Left renal cortex interstitium (tissue), 4 donors: ENCODE data around the gene NRK. TPM values are rescaled to one million over a fixed set of nuclear protein-coding genes. Genes with fewer than 3 reads are reported as not detected.
A peak's percentile ranks its signal among the peaks of the same experiment; 100 is the strongest.
"Not testable (repeated sequence)": the region's sequence is repeated elsewhere in the genome, so short reads cannot be mapped to it uniquely, and the experiment has no call there.

Source experiments
- DNase-seq, 4 donors: peaks; one replicate each; pipeline ENCODE4 v3.0.0-alpha.2; 2013; ENCODE audit warnings: low read depth in 4 of 4, low spot score in 2 of 4, missing footprints in 1 of 4
- polyA plus RNA-seq, 4 donors: library from polyadenylated mRNA; unstranded; fragments of 120-200 nt; gene quantifications; one replicate each; pipeline ENCODE4 v1.2.1, GENCODE V29; 2013; ENCODE audit not compliant: insufficient read length in 4 of 4

NRK gene
- polyA plus RNA-seq, 4 donors: 13.0 to 17.5 (median 14.2) TPM

DNA sequence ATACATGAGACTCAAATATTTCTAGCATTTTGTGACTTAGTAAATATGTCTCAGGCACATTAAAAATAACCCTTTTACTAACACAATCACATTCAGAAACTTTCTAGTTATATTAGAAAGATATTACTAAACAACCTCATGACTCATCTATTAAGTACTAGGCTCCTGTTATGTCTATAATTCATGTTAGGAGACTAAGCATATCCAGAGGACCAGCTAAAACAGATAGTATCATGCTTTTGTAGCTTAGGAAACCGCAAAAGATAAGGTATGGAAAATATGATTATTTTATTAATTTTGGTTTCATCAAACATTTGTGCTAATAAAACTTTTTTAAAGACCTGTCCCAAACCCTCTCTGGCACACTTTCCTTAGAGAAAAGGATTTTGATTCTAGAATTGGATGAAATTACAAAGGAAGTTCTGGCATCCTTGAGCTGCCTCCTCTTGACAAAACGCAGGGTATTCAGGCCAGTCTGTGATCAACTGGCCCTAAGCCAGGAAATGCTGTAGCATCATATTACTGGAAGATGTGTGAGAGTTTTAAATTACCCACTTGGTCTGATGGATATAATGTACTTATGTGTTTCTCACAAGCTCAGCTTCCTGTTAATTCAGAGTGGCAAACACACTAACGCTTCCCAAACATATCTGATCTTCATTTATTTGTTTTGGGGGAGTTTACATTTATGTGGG, 60.4 kb downstream of the NRK start:
- peak in 2 of 4 donors; percentile 1 to 3 for DNase-seq

DNA sequence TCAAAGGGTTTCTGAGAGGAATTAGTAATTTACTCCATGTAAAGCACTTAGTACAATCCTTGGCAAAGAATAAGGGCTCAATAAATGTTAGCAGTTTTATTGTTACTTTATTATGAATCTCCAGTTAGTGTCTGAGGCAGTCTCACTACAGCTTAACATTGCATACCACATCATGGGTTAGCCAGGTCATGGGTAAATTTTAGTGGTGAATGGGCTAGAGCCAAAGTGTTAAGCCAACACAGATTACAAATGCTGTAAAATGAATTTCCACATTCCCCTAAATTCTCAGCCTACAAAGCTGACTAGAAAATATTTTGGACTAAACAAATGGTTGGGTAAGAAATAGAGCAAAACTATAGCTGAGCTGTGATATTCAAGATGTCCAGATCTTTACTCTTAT, 72.4 kb downstream of the NRK start:
- DNase-seq: no peak

DNA sequence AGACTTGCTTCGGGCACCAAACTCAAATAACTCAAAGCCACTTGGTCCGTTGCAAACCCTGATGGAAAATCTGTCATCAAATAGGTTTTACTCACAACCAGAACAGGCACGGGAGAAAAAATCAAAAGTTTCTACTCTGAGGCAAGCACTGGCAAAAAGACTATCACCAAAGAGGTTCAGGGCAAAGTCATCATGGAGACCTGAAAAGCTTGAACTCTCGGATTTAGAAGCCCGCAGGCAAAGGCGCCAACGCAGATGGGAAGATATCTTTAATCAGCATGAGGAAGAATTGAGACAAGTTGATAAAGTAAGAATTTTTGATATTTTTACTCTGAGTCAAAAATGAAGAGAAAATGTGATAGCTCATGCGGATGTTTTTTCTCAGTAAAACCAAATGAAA, 87.2 kb downstream of the NRK start:
- DNase-seq: no peak

DNA sequence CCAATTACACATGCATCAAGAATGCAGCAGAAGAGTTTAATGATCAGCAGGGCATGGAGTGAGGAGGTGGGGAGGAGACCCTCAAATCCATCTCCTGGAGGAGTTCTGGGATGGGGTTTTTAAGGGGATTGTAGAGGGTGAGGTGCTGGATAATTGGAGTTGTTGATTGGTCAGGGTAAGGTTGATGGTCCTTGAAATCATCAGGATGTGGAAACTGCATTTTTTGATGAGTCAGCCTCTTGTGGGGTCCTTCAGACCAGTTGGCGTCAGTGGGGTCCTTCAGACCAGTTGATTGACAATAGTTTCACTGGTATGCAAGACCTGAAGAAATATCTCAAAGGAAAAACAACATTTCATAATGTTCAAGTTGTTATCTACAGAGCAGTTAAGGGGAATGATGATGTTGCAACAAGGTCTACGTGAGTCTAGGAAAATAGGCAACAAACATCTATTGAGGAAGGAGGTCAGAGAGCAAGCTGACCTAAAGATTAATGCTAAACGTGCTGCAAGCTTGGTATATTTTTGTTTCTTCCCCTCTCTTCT, 88.3 kb downstream of the NRK start:
- DNase-seq: no peak

DNA sequence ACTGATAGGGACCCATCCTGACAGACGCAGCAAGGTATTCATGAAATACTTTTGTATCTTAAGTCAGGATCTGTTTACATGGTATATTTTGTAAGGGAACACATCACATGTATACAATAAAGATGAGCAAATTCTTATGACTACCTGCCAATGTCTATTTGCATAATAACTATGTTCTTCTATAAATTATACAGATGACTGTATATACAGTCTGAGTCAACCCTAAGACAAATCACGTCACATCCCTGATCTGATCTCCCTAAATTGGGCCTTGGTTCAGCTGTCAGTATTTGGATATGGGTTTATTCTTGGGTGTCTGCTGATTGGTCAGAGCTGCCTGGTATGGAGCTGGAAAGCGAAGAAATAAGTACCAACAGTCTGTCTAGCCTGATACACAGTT, 122.9 kb downstream of the NRK start:
- no peak for DNase-seq

DNA sequence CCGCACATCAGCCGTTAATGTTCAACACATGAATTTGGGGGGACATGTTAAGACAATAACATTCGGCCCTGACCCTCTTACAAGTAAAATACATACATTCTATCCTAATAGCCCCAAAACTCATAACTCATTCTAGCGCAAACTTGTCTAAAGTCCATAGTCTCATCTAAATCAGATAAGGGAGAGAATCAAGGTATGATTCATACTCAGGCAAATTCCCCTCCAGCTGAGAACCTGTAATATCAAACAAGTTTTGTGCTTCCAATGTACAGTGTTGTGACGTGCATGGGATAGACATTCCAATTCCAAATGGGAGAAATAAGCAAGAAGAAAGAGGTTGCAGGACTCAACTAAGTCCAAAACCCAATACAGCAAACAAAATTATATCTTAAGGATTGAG, 147.1 kb downstream of the NRK start:
- no peak for DNase-seq

DNA sequence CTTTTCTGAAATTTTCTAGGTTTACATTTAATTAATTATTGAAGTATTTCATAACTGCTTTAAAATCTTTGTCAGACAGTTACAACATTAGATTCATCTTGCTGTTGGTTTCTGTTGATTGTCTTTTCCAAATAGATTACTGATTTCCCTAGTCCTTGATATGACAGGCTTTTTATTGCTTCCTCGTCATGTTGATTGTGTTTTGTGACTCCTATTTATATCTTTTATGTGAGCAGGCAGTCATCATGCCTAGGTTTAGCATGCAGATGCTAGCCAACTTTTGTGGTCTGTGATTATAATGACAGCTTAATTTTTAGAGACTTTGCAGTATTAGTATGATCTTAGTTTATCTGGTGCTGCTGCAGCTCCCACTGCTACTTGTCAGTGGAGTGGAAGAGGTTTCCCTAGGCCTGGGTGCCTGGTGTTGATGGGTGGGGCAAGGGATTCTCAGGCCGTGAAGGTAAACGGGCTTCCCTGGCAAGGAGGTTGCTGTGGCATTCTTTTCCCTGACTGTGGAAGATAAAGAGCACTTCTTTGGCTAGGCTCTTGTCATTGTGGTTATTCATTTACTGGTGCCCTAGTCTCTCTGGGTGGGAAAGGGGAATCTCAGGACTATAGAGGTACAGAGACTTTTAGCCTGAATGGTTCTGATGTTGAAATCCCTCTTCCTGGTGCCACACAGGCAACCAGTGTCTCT, 150.5 kb downstream of the NRK start:
- DNase-seq: no peak

DNA sequence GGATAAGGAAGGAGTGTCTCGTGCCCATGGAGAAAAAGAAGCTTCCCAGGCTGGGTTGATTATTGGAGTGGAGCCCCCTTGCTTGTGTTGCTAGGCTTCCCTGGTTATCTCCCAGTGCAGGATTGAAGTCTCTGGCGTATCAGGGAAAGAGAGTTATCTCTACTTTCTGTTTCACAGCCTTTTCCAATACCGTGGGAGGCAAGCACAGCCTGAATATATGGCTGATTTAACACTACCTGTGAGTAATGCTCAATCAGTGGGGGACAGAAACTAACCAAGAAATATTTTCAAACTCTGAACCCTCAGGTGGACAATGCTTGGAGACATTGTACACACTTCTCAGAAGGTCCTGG, 151.0 kb downstream of the NRK start:
- DNase-seq: no peak

DNA sequence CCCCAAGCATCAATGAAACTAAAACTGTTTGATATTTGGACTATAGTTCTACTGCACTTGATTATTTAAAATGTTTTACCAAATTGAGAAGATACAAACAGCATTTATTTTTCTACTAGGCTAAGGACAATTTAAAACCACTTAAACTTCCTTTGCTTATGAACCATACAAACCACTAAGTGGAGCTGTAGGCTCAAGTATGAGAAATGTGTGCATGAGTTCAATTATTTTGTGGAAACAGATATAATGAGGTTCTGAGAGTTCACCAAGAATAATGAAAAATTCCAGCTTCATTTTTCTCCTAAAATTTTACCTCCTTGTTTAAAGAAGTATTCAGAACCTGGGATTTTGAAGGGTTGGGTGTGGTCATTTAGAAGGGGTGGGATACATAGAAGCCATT, 153.0 kb downstream of the NRK start:
- no peak for DNase-seq

DNA sequence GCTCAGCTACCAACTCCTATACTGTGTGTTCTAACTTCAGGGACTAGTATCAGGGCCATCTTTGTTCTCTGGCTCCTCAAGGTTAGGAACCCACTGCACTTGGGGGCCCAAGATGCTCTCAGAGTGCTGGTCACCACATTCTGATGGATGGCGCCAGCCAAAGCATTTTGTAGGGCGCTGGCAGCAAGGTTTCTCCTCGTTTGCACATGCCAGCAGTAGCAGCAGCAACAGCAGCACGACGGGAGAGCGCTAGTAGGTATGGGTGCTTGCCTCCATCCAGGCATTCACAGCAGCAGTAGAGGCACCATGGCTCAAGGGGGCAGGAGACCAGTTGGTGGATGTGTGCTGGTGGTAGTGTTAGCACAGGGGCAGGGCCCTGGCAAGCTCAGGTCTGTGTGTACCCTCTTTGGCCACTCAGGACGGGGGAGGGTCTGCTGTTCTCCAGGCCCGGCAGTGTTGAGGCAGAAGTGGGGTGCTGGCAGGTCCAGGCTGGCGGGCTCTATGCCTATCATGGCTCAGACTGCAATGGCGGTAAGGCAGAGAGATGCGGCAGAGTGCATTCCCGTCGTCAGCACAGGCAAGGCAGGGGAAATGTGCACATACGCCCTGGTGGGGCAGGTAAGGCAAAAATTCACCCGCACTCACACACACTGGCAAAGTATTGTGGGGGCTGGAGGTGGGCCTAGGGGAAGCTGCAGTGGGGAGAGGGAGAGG, 159.6 kb downstream of the NRK start:
- DNase-seq: no peak

DNA sequence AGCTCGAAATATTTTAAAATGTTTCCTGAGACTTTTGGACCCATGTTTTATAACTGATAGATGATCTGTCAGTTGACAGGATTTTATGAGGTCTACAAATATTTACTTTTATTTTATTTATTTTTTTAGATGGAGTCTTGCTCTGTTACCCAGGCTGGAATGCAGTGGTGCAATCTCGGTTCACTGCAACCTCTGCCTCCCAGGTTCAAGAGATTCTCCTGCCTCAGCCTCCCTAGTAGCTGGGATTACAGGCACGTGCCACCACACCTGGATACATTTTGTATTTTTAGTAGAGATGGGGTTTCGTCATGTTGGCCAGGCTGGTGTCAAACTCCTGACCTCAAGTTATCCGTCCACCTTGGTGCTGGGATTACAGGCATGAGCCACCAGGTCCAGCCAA, 166.1 kb downstream of the NRK start:
- DNase-seq: not testable (repeated sequence)

DNA sequence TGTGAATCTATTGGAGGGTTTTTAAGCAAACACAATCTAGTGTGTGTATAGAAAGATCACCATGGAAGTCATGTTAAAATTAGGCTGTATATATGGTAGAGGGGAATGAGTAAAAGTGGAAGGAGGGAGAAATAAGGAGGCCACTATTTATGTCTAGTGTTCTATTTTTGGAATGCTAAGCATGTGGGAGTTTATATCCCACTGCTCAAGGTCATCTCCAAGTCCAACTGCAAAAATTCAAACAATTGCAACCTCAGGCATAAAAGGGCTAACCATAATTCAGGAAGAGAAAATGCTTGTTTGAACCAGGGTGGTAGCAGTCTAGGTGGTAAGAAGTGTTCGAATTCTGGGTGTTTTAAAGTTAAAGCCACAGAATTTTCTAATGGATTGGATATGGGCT, 177.0 kb downstream of the NRK start:
- DNase-seq: no peak

DNA sequence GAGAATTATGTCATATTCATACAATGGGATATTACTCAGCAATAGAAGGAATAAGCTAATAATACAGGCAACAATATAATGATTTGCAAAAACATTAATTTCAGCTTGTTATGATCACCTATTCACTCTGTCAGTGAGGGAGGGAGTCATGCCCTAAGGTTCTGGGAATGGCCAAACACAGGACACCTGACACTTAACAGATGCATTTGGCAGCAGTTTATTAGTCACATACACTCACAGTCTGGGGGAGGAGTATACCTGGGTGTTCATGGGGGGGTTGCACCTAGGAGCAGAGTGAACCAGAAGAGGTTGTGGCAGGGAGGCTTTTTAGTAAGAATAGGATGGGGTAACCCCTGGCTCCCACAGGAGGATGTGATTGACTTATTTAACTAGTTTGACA, 177.9 kb downstream of the NRK start:
- no peak for DNase-seq

DNA sequence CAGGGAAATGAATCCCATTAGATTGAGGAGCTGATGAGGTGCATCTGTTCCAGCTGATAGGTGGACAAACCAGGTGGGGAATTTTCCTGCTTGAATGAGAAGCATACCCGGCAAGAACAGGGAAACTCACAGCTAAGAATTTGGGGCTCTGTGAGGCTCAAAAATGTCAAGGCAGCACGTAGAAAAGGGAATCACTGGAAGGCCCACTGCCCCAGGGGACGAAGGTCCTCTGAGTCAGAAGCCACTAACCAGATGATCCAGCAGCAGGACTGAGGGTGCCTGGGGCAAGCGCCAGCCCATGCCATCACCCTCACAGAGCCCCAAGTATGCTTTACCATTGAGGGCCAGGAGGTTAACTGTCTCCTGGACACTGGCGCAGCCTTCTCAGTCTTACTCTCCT, 178.3 kb downstream of the NRK start:
- DNase-seq: not testable (repeated sequence)

DNA sequence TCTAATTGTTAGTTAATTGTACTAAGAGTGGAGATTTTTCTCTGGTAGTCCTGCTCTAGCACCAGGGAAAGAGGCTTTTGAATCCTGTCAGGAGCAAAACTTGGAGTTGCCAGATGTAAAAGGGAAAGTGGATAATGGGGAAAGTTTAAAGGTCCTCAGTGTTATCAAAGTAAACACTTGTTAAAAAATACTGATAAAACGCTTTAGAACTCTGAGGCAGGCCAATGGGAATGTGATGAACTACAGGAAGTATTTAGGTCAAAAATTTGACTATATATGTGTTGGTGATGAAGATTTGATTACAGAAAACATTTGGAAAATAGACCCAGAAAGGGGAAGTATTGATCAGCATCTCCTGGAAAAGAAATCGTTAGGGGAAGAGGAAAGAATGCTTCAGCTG, 183.3 kb downstream of the NRK start:
- DNase-seq: no peak

DNA sequence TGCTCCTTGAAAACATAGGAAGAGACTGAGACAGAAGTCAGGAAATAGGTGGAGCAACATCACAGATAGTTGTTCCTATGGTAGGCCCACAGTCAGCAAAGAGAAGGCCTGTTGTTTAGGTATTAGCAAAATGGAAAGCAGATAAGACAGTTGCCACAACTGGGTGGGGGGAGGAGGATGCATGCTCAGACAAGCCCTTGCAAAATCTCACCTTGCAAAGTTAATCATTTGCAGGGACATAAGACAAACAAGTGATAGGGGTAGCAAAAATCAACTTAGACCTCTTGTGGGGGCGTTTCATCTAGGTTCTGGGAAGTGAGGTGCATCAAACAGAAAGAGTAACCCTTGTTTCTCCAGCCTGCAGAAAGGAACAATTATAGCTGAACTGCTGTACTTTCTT, 185.5 kb downstream of the NRK start:
- no peak for DNase-seq

Other genes with a start within 250 kb of the NRK start
- 1 to 10 TPM in 1 of 4 donors, under 1 TPM in 3; 0.12 to 1.4 (median 0.14) TPM for gene SERPINA7, start 216.2 kb downstream of the NRK start, polyA plus RNA-seq